GM23248 (cell line): ENCODE results near the gene PAFAH2.

Experiments used
- EZH2 ChIP-seq: fragments of 200-600 bp; sonication (generic); IDR thresholded peaks from 2 replicates; pipeline ENCODE4 v1.6.1; 2018; ENCODE audit warnings: antibody characterized with exemption, mild to moderate bottlenecking; ENCODE audit not compliant: insufficient read depth, poor library complexity, severe bottlenecking
- EZH2phosphoT487 ChIP-seq: fragments of 200-600 bp; sonication (generic); IDR thresholded peaks from 2 replicates; pipeline ENCODE4 v1.6.1; 2018; ENCODE audit warnings: antibody characterized with exemption, moderate library complexity, mild to moderate bottlenecking, low read depth; ENCODE audit not compliant: insufficient read depth

GRCh38 chr1:26043765-26044164 lies 45.9 kb upstream of the PAFAH2 start:
- TF ChIP-seq EZH2phosphoT487 (no peak), EZH2 (no peak)
